ENCODE results near the gene ADORA2A.

GRCh38 chr22:24420072-24420976 lies 7.1 kb upstream of the ADORA2A start:
- TF ChIP-seq CTCF (IDR thresholded peaks at IDR 0.05) (no peak), POLR2A (IDR thresholded peaks at IDR 0.05) (no peak)

Data from breast epithelium (tissue), 3 donors.